Measurements from ENCODE around the gene NHLH1. TPM values are rescaled to one million over a fixed set of nuclear protein-coding genes. Genes with fewer than 3 reads are reported as not detected.

The NHLH1 gene
- total and polyA plus RNA-seq, 10 of the 15 experiments (the other 5 are each of a cell fraction or from before 2014, with no cell fraction given), result 0.22 to 0.98 (median 0.43) TPM; not detected in 1

DNA sequence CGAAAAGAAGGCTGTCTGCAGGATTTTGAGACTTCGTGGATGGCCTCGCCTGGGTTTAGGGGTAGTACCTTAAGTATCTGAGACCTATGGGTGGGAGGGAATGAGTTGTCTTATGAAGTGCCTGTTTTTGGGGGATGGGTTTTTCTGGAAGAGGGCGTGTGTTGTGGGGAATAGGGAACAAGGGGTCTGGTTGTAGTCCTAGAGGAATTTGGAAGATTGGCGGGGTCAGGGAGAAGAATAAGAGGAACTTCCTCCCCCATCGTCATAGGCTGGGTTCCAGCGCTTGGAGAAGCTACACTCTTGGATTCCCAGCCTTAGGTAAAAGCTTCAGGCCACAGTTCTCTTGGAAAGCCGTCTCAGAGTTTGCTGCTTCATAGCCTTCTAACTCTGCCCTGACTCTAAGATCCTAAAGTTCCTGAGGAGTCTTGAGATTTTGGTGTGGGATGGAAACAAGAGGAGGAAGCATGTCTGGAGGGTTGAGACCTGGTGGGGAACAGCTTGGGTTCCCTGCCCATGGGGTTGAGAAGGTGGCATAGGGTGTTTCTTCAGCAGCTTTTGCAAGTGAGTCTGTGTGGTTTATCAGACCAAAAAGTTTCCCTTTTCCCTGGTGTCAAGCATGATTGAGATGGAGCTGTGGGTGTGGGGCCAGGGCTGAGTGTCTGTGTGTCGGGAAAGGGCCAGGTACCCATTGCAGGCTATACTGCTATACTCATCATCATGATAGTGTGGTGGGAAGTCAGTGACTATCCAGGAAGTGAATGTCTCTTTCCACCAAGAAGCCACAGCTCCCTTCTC, 35.3 kb downstream of the NHLH1 start (continued):
- TF ChIP-seq, protein P1, sequence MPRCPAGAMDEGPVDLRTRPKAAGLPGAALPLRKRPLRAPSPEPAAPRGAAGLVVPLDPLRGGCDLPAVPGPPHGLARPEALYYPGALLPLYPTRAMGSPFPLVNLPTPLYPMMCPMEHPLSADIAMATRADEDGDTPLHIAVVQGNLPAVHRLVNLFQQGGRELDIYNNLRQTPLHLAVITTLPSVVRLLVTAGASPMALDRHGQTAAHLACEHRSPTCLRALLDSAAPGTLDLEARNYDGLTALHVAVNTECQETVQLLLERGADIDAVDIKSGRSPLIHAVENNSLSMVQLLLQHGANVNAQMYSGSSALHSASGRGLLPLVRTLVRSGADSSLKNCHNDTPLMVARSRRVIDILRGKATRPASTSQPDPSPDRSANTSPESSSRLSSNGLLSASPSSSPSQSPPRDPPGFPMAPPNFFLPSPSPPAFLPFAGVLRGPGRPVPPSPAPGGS (IDR thresholded peaks at IDR 0.05; ENCODE audit: borderline replicate concordance, insufficient read depth, low read depth, low read length, poor library complexity, severe bottlenecking), result no peak
- no peak for TF ChIP-seq STAT1 (conservative IDR thresholded peaks at IDR 0.05)
- no peak for TF ChIP-seq SMAD1 (IDR thresholded peaks at IDR 0.05; ENCODE audit: low read depth, partially characterized antibody)
- TF ChIP-seq MEF2B (IDR thresholded peaks at IDR 0.05; ENCODE audit: partially characterized antibody, poor library complexity, severe bottlenecking), result no peak
- no peak for TF ChIP-seq NFXL1 (IDR thresholded peaks at IDR 0.05; ENCODE audit: borderline replicate concordance)
- TF ChIP-seq NRF1 (conservative IDR thresholded peaks at IDR 0.05; ENCODE audit: low read depth, low read length), result no peak
- TF ChIP-seq, protein P2, sequence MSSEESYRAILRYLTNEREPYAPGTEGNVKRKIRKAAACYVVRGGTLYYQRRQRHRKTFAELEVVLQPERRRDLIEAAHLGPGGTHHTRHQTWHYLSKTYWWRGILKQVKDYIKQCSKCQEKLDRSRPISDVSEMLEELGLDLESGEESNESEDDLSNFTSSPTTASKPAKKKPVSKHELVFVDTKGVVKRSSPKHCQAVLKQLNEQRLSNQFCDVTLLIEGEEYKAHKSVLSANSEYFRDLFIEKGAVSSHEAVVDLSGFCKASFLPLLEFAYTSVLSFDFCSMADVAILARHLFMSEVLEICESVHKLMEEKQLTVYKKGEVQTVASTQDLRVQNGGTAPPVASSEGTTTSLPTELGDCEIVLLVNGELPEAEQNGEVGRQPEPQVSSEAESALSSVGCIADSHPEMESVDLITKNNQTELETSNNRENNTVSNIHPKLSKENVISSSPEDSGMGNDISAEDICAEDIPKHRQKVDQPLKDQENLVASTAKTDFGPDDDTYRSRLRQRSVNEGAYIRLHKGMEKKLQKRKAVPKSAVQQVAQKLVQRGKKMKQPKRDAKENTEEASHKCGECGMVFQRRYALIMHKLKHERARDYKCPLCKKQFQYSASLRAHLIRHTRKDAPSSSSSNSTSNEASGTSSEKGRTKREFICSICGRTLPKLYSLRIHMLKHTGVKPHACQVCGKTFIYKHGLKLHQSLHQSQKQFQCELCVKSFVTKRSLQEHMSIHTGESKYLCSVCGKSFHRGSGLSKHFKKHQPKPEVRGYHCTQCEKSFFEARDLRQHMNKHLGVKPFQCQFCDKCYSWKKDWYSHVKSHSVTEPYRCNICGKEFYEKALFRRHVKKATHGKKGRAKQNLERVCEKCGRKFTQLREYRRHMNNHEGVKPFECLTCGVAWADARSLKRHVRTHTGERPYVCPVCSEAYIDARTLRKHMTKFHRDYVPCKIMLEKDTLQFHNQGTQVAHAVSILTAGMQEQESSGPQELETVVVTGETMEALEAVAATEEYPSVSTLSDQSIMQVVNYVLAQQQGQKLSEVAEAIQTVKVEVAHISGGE (CRISPR knock-in tag; IDR thresholded peaks at IDR 0.05), result no peak
- TF ChIP-seq NFIC (IDR thresholded peaks at IDR 0.05; ENCODE audit: low read depth, low read length), result no peak
- TF ChIP-seq, protein P3, sequence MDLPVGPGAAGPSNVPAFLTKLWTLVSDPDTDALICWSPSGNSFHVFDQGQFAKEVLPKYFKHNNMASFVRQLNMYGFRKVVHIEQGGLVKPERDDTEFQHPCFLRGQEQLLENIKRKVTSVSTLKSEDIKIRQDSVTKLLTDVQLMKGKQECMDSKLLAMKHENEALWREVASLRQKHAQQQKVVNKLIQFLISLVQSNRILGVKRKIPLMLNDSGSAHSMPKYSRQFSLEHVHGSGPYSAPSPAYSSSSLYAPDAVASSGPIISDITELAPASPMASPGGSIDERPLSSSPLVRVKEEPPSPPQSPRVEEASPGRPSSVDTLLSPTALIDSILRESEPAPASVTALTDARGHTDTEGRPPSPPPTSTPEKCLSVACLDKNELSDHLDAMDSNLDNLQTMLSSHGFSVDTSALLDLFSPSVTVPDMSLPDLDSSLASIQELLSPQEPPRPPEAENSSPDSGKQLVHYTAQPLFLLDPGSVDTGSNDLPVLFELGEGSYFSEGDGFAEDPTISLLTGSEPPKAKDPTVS (IDR thresholded peaks at IDR 0.05; ENCODE audit: low read depth, low read length), result no peak
- TF ChIP-seq IKZF2 (IDR thresholded peaks at IDR 0.05), result no peak
